C4-2B (cell line): ENCODE measurements around the gene MCM9.

Source experiments
- ZFX ChIP-seq: fragments of 450-650 bp; IDR thresholded peaks from 2 replicates; pipeline ENCODE4 v1.6.1; 2017
- TF ChIP-seq, protein P1 (sequence below): fragments of 450-650 bp; conservative IDR thresholded peaks from 2 replicates; pipeline ENCODE4 v1.5.1; 2017; ENCODE audit warnings: mild to moderate bottlenecking

DNA sequence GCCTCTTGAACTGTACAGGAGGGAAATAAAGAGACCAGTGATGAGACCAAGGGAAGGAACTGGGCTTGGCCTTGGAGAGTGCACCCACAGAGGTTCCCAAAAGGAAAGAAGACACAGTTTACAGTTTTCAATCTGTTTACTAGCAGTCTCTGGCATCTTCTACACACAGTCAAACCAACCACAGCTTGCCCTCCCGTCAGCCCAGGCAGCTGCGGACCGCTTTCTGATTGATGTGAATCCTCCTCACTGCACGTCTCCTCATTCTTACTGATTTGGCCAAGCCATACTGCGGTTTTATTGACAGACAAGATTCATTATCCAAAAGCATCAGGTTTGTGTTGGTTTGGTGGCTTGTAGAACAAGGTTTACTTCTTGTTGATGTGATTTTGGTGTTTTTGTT lies 145.5 kb downstream of the MCM9 start:
- TF ChIP-seq, protein P1, sequence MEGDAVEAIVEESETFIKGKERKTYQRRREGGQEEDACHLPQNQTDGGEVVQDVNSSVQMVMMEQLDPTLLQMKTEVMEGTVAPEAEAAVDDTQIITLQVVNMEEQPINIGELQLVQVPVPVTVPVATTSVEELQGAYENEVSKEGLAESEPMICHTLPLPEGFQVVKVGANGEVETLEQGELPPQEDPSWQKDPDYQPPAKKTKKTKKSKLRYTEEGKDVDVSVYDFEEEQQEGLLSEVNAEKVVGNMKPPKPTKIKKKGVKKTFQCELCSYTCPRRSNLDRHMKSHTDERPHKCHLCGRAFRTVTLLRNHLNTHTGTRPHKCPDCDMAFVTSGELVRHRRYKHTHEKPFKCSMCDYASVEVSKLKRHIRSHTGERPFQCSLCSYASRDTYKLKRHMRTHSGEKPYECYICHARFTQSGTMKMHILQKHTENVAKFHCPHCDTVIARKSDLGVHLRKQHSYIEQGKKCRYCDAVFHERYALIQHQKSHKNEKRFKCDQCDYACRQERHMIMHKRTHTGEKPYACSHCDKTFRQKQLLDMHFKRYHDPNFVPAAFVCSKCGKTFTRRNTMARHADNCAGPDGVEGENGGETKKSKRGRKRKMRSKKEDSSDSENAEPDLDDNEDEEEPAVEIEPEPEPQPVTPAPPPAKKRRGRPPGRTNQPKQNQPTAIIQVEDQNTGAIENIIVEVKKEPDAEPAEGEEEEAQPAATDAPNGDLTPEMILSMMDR = no peak
- TF ChIP-seq ZFX = no peak
